AG04450 (cell line): Measurements from ENCODE around the gene TTC23. TPM values are rescaled to one million over a fixed set of nuclear protein-coding genes. Genes with fewer than 3 reads are reported as not detected.

ENCODE experiments used
- CTCF ChIA-PET: fragments of 300-600, 350-600 bp; formaldehyde crosslinking; extraction: SDS; loops from one replicate; lab custom pipeline; 2022; ENCODE audit warnings: antibody characterized with exemption, inconsistent platforms; lab: Charles Lee
- POLR2A ChIA-PET: fragments of 350-600 bp; formaldehyde crosslinking; extraction: SDS; loops from one replicate; lab custom pipeline; 2021; ENCODE audit warnings: antibody characterized with exemption, inconsistent platforms; lab: Yijun Ruan, JAX
- DNase-seq: peaks from one replicate; pipeline ENCODE4 v3.0.0-alpha.2; 2011; ENCODE audit warnings: low read depth, low spot score
- H3K27ac ChIP-seq: one replicate; pipeline ENCODE4 v1.5.1; 2012; ENCODE audit warnings: low read depth, low read length, control low read depth
- H3K27me3 ChIP-seq: one replicate; pipeline ENCODE4 v1.6.0; 2012; ENCODE audit warnings: low read length; ENCODE audit not compliant: control insufficient read depth, insufficient read depth
- H3K4me3 ChIP-seq: 2 replicates; pipeline ENCODE4 v1.5.1; 2011; ENCODE audit warnings: mild to moderate bottlenecking, low read depth, low read length, control low read depth
- H3K9me3 ChIP-seq: 2 replicates; pipeline ENCODE4 v1.5.1; 2012; ENCODE audit warnings: low read length; ENCODE audit not compliant: control insufficient read depth, insufficient read depth
- CTCF ChIP-seq: IDR thresholded peaks from 2 replicates; pipeline ENCODE4 v1.5.1; 2011; ENCODE audit warnings: low read depth, low read length, control low read depth, inconsistent platforms
- polyA plus RNA-seq: library from polyadenylated mRNA; depleted of rRNA; stranded (reverse); fragments of >200 nt; gene quantifications from 2 replicates; pipeline ENCODE4 v1.2.3, GENCODE V29; 2011

Gene TTC23
- polyA plus RNA-seq, 1 experiment = 7.2 TPM

GRCh38 chr15:99096173-99096893 is 153.0 kb downstream of the TTC23 start:
- H3K27me3 ChIP-seq = peaks cover 19% of the 10 kb centered on the region
- TF ChIP-seq CTCF = no peak
- ChIA-PET CTCF (interaction anchor here (8.0 kb wide), 1 partner anchor 116 kb away, joined by 198 read pairs; no protein-coding TSS in a partner anchor), POLR2A (no interaction called here)
- no peak for DNase-seq
- H3K9me3 ChIP-seq = no peaks in the 10 kb centered on the region
- no peak overlapping the region for H3K4me3 ChIP-seq
- no peak overlapping the region for H3K27ac ChIP-seq

- no peak for TF ChIP-seq CTCF
- H3K27me3 ChIP-seq = peaks cover 19% of the 10 kb centered on the region
- no peak overlapping the region for H3K27ac ChIP-seq
- ChIA-PET CTCF (no interaction called here), POLR2A (no interaction called here)
- H3K4me3 ChIP-seq = no peak overlapping the region
- H3K9me3 ChIP-seq = no peaks in the 10 kb centered on the region
- DNase-seq = no peak
Observed at GRCh38 chr15:99095626-99096025, 153.8 kb downstream of the TTC23 start.

GRCh38 chr15:99092554-99093172 is 156.7 kb downstream of the TTC23 start:
- ChIA-PET POLR2A (no interaction called here), CTCF (interaction anchor here (2.8 kb wide), 1 partner anchor 8 kb away, joined by 21 read pairs; no protein-coding TSS in a partner anchor)
- H3K27ac ChIP-seq = no peak overlapping the region
- peaks cover 10% of the 10 kb centered on the region for H3K27me3 ChIP-seq
- TF ChIP-seq CTCF = no peak
- H3K4me3 ChIP-seq = no peak overlapping the region
- no peaks in the 10 kb centered on the region for H3K9me3 ChIP-seq
- no peak for DNase-seq

- no peak overlapping the region for H3K27ac ChIP-seq
- H3K27me3 ChIP-seq = peaks cover 7% of the 10 kb centered on the region
- no peak for TF ChIP-seq CTCF
- CTCF ChIA-PET = interaction anchor here (1.1 to 2.8 kb wide), 3 partner anchors 10 to 240 kb away, joined by 3 to 21 read pairs (median 4); no protein-coding TSS in a partner anchor
- H3K9me3 ChIP-seq = no peaks in the 10 kb centered on the region
- no peak overlapping the region for H3K4me3 ChIP-seq
- POLR2A ChIA-PET = no interaction called here
- DNase-seq = no peak
Observed at GRCh38 chr15:99090938-99091337, 158.4 kb downstream of the TTC23 start.
